Neural cell (in vitro differentiated cells): ENCODE data around the gene GAB2.

Source experiments
- CTCF ChIP-seq: fragments of 450-650 bp; IDR thresholded peaks from 2 replicates; pipeline ENCODE4 v1.5.1; 2014; ENCODE audit warnings: antibody characterized with exemption, mild to moderate bottlenecking, moderate library complexity; ENCODE audit not compliant: poor library complexity, severe bottlenecking
- EZH2 ChIP-seq: fragments of 200-600, 300-800 bp; shearing (Covaris generic), sonication (generic); IDR thresholded peaks from 2 replicates; pipeline ENCODE4 v1.6.1; 2014; ENCODE audit warnings: antibody characterized with exemption, low read length, borderline replicate concordance, mild to moderate bottlenecking; ENCODE audit not compliant: insufficient read depth, poor library complexity, severe bottlenecking
- POLR2AphosphoS5 ChIP-seq: IDR thresholded peaks from 2 replicates; pipeline ENCODE4 v1.6.1; 2012
- RAD21 ChIP-seq: fragments of 450-650 bp; conservative IDR thresholded peaks from 2 replicates; pipeline ENCODE4 v1.6.1; 2014; ENCODE audit warnings: antibody characterized with exemption, mild to moderate bottlenecking, moderate library complexity
- REST ChIP-seq: IDR thresholded peaks from 2 replicates; pipeline ENCODE4 v1.6.1; 2012; ENCODE audit warnings: borderline replicate concordance

GRCh38 chr11:78292109-78292803 lies 125.4 kb downstream of the GAB2 start:
- TF ChIP-seq CTCF = no peak
- no peak for TF ChIP-seq REST
- TF ChIP-seq EZH2 = no peak
- TF ChIP-seq POLR2AphosphoS5 = no peak
- no peak for TF ChIP-seq RAD21
